ENCODE results near the gene AUH. TPM values are rescaled to one million over a fixed set of nuclear protein-coding genes. Genes with fewer than 3 reads are reported as not detected.
A peak's percentile ranks its signal among the peaks of the same experiment; 100 is the strongest.

AUH gene
- total and polyA plus RNA-seq, 10 of the 15 experiments (the other 5 are each of a cell fraction or from before 2014, with no cell fraction given) = 1.7 to 7.3 (median 4.6) TPM

- TF ChIP-seq NFYB (IDR thresholded peaks at IDR 0.05; ENCODE audit: insufficient read depth, low read depth, low read length) (no peak), ATF7 (IDR thresholded peaks at IDR 0.05; ENCODE audit: low read depth) (no peak), SUPT20H (IDR thresholded peaks at IDR 0.05; ENCODE audit: borderline replicate concordance, control insufficient read depth, low read depth, low read length) (no peak), NBN (IDR thresholded peaks at IDR 0.05) (no peak), SMAD1 (IDR thresholded peaks at IDR 0.05; ENCODE audit: low read depth, partially characterized antibody) (no peak), TCF7 (IDR thresholded peaks at IDR 0.05; ENCODE audit: borderline replicate concordance) (0 out of 2 replicates have a peak, but pooled peaks have one; percentile 29), EZH2 (IDR thresholded peaks at IDR 0.05; ENCODE audit: borderline replicate concordance, control insufficient read depth, low read depth, low read length) (no peak), PML (IDR thresholded peaks at IDR 0.05; ENCODE audit: low read length) (no peak), SKIL (IDR thresholded peaks at IDR 0.05; ENCODE audit: low read depth, poor library complexity, severe bottlenecking) (peak; percentile 71), ZBED1 (IDR thresholded peaks at IDR 0.05; ENCODE audit: borderline replicate concordance) (no peak), BMI1 (IDR thresholded peaks at IDR 0.05; ENCODE audit: borderline replicate concordance) (0 out of 2 replicates have a peak, but pooled peaks have one; percentile 28), JUNB (IDR thresholded peaks at IDR 0.05) (peak; percentile 89), MEF2B (IDR thresholded peaks at IDR 0.05; ENCODE audit: partially characterized antibody, poor library complexity, severe bottlenecking) (peak; percentile 30), IKZF2 (IDR thresholded peaks at IDR 0.05) (peak; percentile 54 to 71), NR2C1 (IDR thresholded peaks at IDR 0.05) (no peak), CREM (IDR thresholded peaks at IDR 0.05; ENCODE audit: low read depth) (0 out of 2 replicates have a peak, but pooled peaks have one; percentile 33), ATF2 (IDR thresholded peaks at IDR 0.05; ENCODE audit: low read length) (peak; percentile 43; the same call in 1 of the 2 replicates), CBFB (IDR thresholded peaks at IDR 0.05; ENCODE audit: low read depth) (peak; percentile 57; the same call in 1 of the 2 replicates), RUNX3 (IDR thresholded peaks at IDR 0.05; ENCODE audit: low read length) (peak; percentile 96), NFIC (IDR thresholded peaks at IDR 0.05; ENCODE audit: low read depth, low read length) (peak; percentile 87), MEF2A (IDR thresholded peaks at IDR 0.05; ENCODE audit: insufficient read depth, low read depth, low read length) (peak; percentile 74; the same call in 1 of the 2 replicates), ZSCAN29 (IDR thresholded peaks at IDR 0.05) (no peak), ELK1 (IDR thresholded peaks at IDR 0.05; ENCODE audit: low read depth, low read length) (no peak), FOXM1 (IDR thresholded peaks at IDR 0.05; ENCODE audit: low read depth, low read length) (0 out of 2 replicates have a peak, but pooled peaks have one; percentile 35), IRF4 (IDR thresholded peaks at IDR 0.05; ENCODE audit: low read depth, low read length) (peak; percentile 85; the same call in 1 of the 2 replicates)
Observed at GRCh38 chr9:91395553-91396471, 34.1 kb upstream of the AUH start (continued).
